Breast epithelium (tissue), 4 donors: ENCODE results near the gene MTMR12. TPM values are rescaled to one million over a fixed set of nuclear protein-coding genes. Genes with fewer than 3 reads are reported as not detected.
"Not testable (repeated sequence)": the region's sequence is repeated elsewhere in the genome, so short reads cannot be mapped to it uniquely, and the experiment has no call there.

Source experiments
- DNase-seq, 2 donors: peaks; one replicate each; pipeline ENCODE4 v3.0.0-alpha.2; 2019; ENCODE audit warnings: low spot score in 2 of 2
- H3K27ac ChIP-seq, 2 donors: fragments of 200-600 bp; sonication (generic) in 1 of 2; one replicate each; pipeline ENCODE4 v1.5.1; 2016 to 2019; ENCODE audit warnings: mild to moderate bottlenecking in 1 of 2
- H3K27me3 ChIP-seq, 2 donors: fragments of 200-600 bp; sonication (generic) in 1 of 2; one replicate each; pipeline versions ENCODE4 v1.5.1 to v1.6.0; 2017 to 2019; ENCODE audit warnings: control low read depth in 1 of 2, mild to moderate bottlenecking in 1 of 2
- H3K36me3 ChIP-seq: fragments of 200-600 bp; one replicate; pipeline ENCODE4 v1.5.1; 2019
- H3K4me1 ChIP-seq, 2 donors: fragments of 200-600 bp; sonication (generic); one replicate each; pipeline ENCODE4 v1.5.1; 2016 to 2019; ENCODE audit warnings: control low read depth in 1 of 2
- H3K4me3 ChIP-seq, 3 donors: fragments of 200-600 bp; sonication (generic); 1 replicate in 2 of 3; 2 replicates in 1 of 3; pipeline ENCODE4 v1.5.1; 2016 to 2019; ENCODE audit warnings: mild to moderate bottlenecking in 3 of 3, moderate library complexity in 2 of 3
- H3K9me3 ChIP-seq, 2 donors: fragments of 200-600 bp; sonication (generic) in 1 of 2; one replicate each; pipeline ENCODE4 v1.5.1; 2016 to 2019; ENCODE audit warnings: control low read depth in 1 of 2
- POLR2A ChIP-seq: fragments of 450-650 bp; IDR thresholded peaks from one replicate; pipeline ENCODE4 v1.6.1; 2016; ENCODE audit warnings: antibody characterized with exemption, mild to moderate bottlenecking, moderate library complexity
- POLR2AphosphoS5 ChIP-seq, 3 donors: sonication (generic); formaldehyde crosslinking; IDR thresholded peaks; one replicate each; pipeline ENCODE4 v1.6.1; 2017; ENCODE audit warnings: antibody characterized with exemption in 3 of 3
- intact Hi-C: fragments of 100-400 bp; cut with DNase I; formaldehyde crosslinking; loops from one replicate; pipeline ENCODE4 v1.15.1; 2023; ENCODE audit warnings: low total_unique reads
- total RNA-seq, 3 donors: library from RNA; depleted of rRNA; stranded (reverse); fragments of >200 nt; gene quantifications; one replicate each; pipeline ENCODE4 v1.1.0, GENCODE V29; 2016
- TF ChIP-seq, protein P1 (sequence below), 3 donors: fragments of 450-650 bp; IDR thresholded peaks; one replicate each; pipeline ENCODE4 v1.5.1; 2016 to 2017; ENCODE audit warnings: antibody characterized with exemption in 3 of 3, mild to moderate bottlenecking in 3 of 3, moderate library complexity in 3 of 3

Gene MTMR12
- total RNA-seq, 3 donors from 2014 or later = 40.0 to 61.3 (median 43.0) TPM

DNA sequence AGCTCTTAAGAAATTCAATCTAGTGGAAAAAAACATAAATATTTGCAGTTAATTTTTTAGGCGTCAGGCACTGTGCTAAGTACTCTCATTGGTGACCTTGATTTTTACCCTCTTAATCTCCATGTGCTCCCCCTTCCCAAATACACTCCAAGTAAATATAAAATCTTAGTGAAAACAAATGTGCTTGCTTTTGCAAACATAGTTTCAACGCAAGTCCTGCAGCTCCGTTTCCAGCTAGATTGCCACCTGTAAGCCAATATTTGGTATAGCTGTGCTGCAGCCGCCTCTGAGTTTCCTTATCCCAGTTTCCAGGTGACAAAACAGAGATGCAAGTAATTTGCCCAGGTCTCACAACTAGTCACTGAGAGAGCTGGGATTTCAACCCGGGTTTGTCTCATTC is 1.9 kb upstream of the MTMR12 start:
- Histone ChIP-seq H3K4me3 (no peak overlapping the region), H3K9me3 (no peaks in the 10 kb centered on the region), H3K27ac (no peak overlapping the region), H3K27me3 (no peaks in the 10 kb centered on the region), H3K36me3 (no peaks in the 10 kb centered on the region), H3K4me1 (peaks cover 5 to 7% of the 10 kb centered on the region in 2 donors)
- intact Hi-C loops = loop anchor here (5.0 to 10.0 kb wide), 2 partner anchors 37 to 80 kb away; no protein-coding TSS in a partner anchor
- TF ChIP-seq, protein P1, sequence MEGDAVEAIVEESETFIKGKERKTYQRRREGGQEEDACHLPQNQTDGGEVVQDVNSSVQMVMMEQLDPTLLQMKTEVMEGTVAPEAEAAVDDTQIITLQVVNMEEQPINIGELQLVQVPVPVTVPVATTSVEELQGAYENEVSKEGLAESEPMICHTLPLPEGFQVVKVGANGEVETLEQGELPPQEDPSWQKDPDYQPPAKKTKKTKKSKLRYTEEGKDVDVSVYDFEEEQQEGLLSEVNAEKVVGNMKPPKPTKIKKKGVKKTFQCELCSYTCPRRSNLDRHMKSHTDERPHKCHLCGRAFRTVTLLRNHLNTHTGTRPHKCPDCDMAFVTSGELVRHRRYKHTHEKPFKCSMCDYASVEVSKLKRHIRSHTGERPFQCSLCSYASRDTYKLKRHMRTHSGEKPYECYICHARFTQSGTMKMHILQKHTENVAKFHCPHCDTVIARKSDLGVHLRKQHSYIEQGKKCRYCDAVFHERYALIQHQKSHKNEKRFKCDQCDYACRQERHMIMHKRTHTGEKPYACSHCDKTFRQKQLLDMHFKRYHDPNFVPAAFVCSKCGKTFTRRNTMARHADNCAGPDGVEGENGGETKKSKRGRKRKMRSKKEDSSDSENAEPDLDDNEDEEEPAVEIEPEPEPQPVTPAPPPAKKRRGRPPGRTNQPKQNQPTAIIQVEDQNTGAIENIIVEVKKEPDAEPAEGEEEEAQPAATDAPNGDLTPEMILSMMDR (IDR thresholded peaks at IDR 0.05) = no peak
- TF ChIP-seq POLR2A (no peak), POLR2AphosphoS5 (IDR thresholded peaks at IDR 0.05) (no peak)
- no peak for DNase-seq

DNA sequence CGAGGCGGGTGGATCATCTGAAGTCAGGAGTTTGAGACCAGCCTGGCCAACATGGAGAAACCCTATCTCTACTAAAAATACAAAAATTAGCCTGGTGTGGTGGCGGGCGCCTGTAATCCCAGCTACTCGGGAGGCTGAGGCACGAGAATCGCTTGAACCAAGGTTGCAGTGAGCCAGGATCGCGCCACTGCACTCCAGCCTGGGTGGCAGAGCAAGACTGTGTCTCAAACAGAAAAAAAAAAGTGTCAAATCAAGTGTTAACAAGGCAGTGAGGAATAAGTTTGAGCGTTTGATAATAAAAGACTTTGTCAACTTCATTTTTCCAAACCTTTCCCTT is 1.4 kb upstream of the MTMR12 start:
- not testable (repeated sequence) for DNase-seq, H3K27ac ChIP-seq, H3K4me1 ChIP-seq, H3K9me3 ChIP-seq, H3K27me3 ChIP-seq, H3K36me3 ChIP-seq, H3K4me3 ChIP-seq
- intact Hi-C loops = loop anchor here (5.0 to 10.0 kb wide), 2 partner anchors 37 to 79 kb away; no protein-coding TSS in a partner anchor

DNA sequence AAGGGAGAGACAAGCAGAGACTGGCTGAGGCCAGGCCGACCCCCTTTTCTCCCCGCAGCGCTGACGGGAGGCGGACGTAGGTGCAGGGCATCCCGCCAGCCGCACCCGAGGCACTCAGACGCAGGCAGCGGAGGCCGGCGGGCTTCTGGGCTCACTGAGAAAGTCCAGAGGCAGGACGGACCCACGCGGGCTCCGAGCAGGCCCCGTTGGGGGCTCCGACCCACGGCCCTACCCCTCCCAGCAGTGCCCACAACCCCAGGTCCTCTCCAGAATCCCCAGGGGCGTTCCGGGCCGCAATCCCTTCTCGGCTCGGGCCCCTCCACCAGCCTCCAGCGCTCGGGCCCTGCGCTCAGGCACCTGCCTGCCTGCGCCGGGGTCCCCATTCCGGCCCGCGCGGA is 543 bp downstream of the MTMR12 start:
- H3K4me3 ChIP-seq = peak overlapping the region; percentile 69 to 100 (median 94)
- intact Hi-C loops = loop anchor here (5.0 to 10.0 kb wide), 2 partner anchors 35 to 77 kb away; no protein-coding TSS in a partner anchor
- peak in 1 of 3 donors; percentile 47 for TF ChIP-seq POLR2AphosphoS5 (IDR thresholded peaks at IDR 0.05)
- TF ChIP-seq, protein P1 (IDR thresholded peaks at IDR 0.05) = no peak
- no peaks in the 10 kb centered on the region for H3K9me3 ChIP-seq
- peak overlapping the region; percentile 97 to 99 for H3K27ac ChIP-seq
- no peaks in the 10 kb centered on the region for H3K27me3 ChIP-seq
- peak; percentile 32 to 64 for DNase-seq
- no peaks in the 10 kb centered on the region for H3K36me3 ChIP-seq
- H3K4me1 ChIP-seq = peaks cover 5 to 7% of the 10 kb centered on the region in 2 donors

DNA sequence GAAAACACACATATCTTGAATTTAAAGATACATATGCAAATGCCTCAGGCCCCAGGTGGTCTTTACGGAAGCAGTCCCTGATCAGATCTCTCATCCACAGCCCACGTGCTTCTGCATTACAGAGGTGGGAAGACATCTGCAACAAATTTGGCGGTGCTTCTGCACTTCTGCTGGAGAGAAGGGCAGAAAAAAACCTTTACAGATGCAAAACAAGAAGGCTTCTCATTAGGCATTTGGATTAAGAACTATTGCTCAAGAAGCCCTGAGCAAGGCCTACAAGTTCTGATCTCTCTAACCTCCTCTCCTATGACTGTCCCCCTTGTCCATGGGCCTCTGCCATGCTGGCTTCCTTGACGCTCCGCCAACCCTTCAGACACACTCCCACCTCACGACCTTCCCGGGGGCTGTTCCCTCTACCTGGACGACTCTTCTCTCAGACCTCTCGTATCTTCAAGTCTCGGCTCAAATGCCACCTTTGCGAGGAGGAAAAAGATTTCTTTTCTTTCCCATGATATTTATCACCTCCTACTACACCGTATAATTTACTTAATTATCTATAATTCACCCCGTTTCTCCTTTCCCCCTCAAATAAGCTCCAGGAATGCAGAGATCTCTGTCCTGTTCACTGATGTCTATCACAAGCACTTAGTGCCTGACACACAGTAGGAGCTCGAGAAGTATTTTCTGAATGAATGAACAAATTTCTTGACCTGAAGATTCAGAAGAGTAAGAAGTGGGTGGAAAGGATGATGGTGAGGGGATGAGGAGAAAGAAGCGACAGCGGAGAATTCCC is 1.1 kb downstream of the MTMR12 start:
- peak overlapping the region; percentile 97 to 99 for H3K27ac ChIP-seq

DNA sequence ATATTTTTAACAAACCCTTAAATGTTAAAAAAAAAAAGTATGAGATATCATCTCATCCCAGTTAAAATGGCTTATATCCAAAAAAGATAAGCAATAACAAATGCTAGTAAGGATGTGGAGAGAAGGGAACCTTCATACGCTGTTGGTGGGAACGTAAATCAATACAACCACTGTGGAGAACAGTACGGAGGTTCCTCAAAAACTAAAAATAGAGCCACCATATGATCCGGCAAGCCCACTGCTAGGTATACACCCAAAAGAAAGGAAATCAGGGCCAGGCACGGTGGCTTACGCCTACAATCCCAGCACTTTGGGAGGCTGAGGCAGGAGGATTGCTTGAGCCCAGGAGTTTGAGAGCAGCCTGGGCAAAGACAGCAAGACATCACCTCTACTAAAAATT is 3.0 kb downstream of the MTMR12 start:
- no peaks in the 10 kb centered on the region for H3K27me3 ChIP-seq
- H3K4me1 ChIP-seq = peaks cover 5 to 7% of the 10 kb centered on the region in 2 donors
- H3K36me3 ChIP-seq = no peaks in the 10 kb centered on the region
- TF ChIP-seq, protein P1 (IDR thresholded peaks at IDR 0.05) = no peak
- TF ChIP-seq POLR2AphosphoS5 (IDR thresholded peaks at IDR 0.05) = no peak
- TF ChIP-seq POLR2A = no peak
- no peaks in the 10 kb centered on the region for H3K9me3 ChIP-seq
- no peak overlapping the region for H3K27ac ChIP-seq
- intact Hi-C loops = loop anchor here (5.0 to 10.0 kb wide), 2 partner anchors 32 to 75 kb away; no protein-coding TSS in a partner anchor
- DNase-seq = no peak
- H3K4me3 ChIP-seq = no peak overlapping the region

More for the DNA sequence above, 1.1 kb downstream of the MTMR12 start:
- no peak for DNase-seq
- TF ChIP-seq POLR2A (no peak), POLR2AphosphoS5 (IDR thresholded peaks at IDR 0.05) (no peak)
- TF ChIP-seq, protein P1 (IDR thresholded peaks at IDR 0.05) = no peak
- intact Hi-C loops = loop anchor here (5.0 to 10.0 kb wide), 2 partner anchors 34 to 77 kb away; no protein-coding TSS in a partner anchor
- no peaks in the 10 kb centered on the region for H3K36me3 ChIP-seq
- H3K4me1 ChIP-seq = peaks cover 5 to 7% of the 10 kb centered on the region in 2 donors
- no peaks in the 10 kb centered on the region for H3K9me3 ChIP-seq
- H3K4me3 ChIP-seq = peak overlapping the region; percentile 69 to 100 (median 94)
- no peaks in the 10 kb centered on the region for H3K27me3 ChIP-seq
